ENCODE results near the gene TRHDE.

Gene TRHDE, protein sequence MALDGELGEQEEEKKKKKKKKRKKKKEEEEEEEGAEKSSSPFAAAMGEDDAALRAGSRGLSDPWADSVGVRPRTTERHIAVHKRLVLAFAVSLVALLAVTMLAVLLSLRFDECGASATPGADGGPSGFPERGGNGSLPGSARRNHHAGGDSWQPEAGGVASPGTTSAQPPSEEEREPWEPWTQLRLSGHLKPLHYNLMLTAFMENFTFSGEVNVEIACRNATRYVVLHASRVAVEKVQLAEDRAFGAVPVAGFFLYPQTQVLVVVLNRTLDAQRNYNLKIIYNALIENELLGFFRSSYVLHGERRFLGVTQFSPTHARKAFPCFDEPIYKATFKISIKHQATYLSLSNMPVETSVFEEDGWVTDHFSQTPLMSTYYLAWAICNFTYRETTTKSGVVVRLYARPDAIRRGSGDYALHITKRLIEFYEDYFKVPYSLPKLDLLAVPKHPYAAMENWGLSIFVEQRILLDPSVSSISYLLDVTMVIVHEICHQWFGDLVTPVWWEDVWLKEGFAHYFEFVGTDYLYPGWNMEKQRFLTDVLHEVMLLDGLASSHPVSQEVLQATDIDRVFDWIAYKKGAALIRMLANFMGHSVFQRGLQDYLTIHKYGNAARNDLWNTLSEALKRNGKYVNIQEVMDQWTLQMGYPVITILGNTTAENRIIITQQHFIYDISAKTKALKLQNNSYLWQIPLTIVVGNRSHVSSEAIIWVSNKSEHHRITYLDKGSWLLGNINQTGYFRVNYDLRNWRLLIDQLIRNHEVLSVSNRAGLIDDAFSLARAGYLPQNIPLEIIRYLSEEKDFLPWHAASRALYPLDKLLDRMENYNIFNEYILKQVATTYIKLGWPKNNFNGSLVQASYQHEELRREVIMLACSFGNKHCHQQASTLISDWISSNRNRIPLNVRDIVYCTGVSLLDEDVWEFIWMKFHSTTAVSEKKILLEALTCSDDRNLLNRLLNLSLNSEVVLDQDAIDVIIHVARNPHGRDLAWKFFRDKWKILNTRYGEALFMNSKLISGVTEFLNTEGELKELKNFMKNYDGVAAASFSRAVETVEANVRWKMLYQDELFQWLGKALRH

DNA sequence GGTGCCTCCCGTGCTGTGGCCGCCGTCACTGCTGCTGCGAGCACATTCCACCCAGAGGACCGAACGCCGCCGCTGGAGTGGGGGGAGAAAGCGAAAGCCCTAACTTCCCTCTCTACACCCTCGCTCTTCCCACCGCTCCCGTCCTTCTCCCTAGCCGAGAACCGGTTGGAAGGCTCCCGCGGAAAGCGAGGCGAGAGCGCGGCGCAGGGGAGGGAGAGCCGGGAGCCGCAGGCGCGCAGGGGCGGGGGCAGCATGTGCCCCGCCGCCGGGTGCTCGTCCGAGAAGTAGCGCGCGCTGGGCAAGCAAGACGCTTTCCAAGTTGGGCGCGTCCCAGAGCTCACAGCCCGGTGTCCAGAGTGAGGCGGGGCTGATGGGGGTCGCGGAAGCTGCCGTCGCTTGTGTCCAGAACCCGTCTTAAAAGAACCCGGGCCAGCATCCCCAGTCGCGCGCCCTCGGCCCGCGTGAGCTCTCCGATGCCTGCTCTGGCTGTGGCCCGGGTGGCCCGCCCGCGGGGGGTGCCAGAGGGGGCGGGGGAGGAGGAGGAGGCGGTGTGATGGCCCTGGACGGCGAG, at the start of gene TRHDE:
Gene TRHDE (plus strand): TSS at position 280 of the 571 bp plus-strand sequence. CDS start 274 bp downstream, at position 554.
- DNase-seq = no peak

DNA sequence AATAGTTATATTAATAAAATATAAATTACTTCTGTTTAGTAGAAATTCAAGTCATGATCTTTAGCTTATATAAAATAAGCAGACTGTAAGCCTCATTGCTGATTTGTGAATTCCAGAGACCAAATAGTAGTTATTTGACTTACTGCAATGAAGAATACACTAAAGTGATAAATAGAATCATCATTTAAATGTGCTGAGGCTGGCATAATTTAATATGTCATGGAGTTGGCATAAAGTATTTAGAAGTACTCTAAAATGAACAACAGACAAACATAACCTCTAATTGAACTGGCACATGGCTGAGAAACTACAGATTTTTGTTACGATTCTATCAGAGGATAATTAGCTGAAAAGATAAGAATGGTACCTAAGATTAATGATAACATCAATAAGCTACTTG, 45.7 kb upstream of the TRHDE start:
- no peak for DNase-seq

DNA sequence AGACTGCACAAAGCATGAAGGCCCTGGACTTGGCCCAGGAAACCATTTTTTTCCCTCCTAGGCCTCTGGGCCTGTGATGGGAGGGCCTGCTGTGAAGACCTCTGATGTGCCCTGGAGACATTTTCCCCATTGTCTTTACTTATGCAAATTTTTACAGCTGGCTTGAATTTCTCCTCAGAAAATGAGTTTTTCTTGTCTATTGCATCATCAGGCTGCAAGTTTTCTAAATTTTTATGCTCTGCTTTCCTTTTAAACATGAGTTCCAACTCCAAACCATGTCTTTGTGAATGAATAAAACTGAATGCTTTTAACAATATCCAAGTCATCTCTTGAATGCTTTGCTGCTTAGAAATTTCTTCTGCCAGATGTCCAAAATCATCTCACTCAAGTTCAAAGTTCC, 43.7 kb upstream of the TRHDE start:
- DNase-seq = no peak

DNA sequence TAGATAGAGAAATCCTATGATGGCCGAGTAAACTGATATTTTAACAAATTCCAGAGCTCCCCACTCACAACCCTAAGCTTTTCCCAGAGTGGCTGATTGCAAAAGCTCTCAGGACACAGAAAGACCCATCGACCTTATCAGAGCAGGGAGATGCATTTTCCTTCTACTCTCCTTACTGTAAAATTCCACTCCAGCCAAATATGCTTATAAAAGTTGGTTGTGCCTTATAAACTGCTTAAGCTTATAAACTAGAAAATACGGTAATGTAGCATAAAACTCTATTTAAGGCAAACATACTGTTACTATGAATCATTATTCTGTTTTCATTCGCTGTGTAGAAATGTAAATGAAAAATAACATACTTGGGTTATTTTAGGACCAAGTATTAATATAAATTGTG, 41.6 kb upstream of the TRHDE start:
- DNase-seq = no peak

DNA sequence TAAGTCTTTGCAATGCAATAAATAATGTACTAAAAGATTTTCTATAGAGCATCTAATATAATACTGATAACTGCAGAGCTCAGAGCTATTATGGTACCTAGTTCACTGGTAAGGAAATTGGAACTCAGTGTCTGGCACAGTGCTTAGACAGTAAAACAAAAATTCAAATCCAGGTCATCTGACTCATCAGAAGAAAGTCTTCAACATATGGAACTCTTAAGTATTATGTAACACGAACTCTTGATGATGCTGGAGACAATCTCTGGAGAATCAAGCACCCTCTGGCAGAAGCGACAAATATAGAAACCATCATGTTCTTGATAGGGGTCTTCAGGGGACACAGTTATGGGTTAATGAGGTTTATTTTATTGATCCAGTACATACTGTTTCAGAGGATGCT, 37.3 kb upstream of the TRHDE start:
- no peak for DNase-seq

DNA sequence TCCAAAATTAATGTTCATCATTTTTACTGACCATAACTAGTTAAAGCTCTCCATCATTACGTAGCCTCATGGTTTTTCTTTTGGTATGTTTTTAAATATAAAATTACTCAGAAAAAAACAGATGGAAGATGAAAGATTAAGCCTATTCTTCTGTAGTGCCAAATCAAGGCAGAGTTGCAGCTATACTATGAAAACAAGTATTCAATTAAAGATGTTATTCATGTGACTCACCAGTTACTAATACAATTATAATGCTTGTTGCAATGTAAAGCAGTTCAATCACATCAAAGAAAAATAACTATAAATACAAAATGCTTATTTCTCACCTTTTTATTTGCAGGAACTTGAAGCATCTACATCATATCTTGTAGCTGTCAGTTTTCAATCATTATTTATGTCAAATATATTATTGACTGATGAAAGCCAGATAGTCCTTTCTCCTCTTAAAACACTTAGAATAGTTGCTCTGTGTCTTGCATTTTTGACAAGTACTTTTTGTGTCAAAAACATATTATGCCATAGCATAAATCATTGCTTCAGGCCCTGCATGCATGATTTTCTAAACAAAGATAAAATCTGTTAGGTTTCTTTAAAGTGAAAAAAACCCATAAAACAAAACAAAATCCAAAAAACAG, 36.0 kb upstream of the TRHDE start:
- no peak for DNase-seq

DNA sequence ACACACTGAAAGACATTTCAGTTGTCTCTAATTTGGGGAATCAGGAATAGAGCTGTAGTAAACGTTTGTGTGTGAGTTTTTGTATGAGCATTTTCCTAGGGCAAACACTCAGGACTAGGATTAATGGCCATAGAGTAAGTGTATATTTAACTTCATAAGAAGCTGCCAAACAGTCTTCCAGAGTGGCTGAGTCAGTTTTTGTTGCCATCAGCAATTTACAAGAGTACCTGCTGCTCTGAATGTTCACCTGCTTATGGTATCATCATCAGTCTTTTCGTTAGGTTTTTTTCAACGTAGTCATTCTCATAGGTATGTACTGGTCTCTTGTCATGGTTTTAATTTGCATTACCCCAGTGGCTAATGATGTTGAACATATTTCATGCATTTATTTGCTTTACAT, 30.6 kb upstream of the TRHDE start:
- DNase-seq = no peak

DNA sequence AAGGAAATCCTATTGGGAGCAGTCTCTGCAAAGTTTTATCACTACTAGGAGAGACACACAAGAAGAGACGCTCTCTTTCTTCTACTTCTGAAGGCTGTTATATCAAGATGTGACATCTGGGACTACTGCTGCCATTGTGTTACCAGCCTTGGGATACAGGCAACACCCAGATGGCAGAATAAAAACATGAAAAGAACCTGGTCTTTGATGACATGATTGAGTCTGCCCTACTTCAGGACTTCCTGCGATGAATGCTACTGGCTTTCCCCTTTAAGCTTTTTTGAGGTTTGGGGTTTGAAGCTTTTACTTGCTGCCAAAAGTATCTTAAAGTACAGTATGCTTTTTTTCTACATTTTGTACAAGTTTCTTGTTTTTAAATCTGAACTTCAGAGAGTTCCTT, 29.2 kb upstream of the TRHDE start:
- DNase-seq = no peak

DNA sequence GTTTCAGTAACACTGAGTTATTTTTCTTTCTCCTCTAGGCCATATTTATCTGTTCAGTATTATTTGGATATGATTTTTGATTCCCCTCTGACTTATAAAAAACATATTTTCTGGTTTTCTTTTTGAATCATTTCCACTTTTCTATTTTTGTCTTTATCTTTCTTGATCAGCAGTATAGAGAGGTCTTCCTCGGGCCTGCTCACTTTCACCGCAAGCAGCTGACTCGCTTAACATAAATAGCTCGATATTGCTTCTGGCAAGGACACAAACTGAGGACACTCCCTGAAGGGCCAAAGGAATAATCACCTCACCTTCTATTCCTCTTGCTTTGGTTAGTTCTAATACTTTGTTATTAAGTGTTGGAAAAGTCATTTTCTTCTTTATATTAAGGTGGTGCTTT, 25.8 kb upstream of the TRHDE start:
- no peak for DNase-seq

DNA sequence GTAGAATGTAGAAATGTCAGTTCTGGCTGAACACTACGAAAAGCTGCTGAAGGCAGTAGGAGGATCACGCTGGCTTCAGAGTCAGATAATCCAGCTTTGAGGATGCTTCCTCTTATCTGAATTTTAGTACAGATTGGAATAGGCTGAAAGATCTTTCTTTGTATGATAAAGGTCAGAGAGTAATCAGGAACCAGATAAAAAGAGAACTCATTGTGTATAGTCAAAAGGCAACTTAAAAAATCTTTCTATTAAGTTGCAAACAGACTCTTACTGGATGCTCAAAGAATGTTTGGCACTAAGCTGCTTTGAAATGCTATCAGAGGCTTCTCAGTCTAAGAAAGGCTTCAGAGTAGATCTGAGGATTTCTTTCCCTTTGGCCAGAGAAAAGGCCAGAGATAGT, 21.8 kb upstream of the TRHDE start:
- no peak for DNase-seq

DNA sequence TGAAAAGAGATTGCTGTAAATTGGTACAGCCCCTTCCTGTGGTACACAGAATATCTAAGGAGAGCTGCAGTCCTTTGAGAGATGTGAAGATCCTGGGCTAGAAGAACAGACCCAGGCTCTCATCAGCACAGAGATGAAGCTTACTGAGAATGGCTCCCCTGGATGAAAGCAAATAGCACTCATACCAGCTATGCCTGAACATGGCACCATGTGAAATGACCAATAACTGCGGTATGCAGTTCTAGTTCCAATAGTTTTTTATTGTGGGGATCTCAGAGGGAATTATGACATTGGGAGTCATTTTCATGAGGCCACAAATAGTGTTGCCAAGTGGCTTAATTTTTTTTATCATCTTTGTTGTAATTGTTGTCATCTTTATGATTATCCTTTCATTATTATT, 15.4 kb upstream of the TRHDE start:
- DNase-seq = no peak

DNA sequence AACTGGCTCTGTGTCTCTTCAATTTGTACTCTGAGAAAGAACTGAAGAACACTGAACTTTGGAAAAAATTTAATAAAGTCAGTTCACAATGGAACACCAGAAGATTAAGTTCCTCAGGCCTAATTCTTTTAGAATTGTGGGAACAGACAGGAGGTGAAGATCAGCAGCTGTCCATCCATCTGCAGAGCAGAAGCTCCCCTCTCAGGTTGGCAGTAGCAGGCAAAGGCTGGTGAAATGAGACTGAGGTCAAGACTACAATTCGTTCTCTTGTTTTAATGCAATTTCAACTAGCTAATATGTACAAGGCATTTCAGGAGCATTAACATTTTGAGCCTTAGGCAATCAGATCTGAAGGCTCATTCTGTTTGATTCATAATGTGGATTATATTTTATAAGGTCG, 10.3 kb upstream of the TRHDE start:
- DNase-seq = no peak

DNA sequence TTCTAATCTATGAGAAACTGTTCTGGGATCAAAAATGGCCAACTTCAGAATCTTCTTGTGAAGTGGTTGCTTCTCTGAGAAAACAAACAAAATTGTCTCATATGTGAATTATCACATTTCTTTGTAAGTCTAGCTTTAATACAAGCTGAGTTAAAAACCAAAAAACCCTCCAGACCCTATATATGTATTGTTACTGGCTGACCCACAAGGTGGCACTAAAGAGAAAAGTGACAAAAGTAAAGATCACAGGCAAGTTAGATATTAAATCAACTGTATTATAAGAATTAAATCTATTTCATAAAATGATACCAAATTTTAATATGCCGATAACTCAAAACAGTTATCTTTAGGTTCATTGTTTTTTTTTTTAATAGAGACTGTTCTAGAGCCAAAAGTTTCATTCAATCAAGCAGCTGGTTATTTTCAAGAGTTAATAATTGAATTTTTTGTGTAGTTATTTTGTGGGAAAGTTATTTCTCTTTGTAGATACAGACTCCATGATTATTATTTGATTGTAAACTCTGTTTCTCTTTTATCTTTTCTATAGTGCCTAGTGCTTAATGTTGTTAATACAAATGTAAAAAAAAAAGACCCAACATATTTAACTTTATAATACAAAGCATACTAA, 7.5 kb upstream of the TRHDE start:
- no peak for DNase-seq

DNA sequence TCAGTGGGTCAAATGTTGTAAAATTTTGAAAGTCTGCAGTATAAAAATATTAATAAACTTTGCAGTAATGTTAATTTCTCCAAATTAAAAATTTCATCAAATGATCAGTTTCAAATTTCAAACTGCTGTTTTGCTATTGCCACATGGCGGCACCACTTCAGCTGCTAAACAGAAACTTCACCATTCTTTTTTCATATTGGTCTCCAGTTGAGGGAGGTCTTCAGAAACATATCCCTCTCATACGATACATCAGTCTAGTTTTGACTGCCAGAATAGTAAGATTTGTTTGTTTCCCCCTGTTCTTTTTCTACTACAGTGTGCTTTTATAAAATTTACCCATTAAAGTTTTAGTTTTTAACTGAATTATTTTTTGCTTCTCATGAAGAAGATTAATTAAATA, 4.2 kb upstream of the TRHDE start:
- DNase-seq = no peak

DNA sequence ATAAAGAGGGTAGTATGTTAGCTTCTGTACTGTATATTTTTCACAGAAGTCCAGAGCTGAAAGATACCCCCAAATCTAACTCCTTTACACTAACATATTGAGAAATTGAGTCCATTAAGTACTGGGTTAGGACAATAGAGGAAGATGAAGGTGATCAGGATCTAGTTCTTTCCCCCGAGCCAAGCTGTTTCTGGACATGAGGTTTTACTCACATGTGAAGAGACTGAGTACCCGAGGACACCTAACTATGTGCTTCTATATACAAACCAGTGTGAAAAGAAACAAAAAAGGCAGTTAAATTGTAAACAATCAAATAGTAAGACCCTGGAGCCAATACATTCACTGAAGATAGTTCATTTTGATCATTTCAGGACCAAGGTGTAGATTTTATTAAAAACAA, 3.8 kb upstream of the TRHDE start:
- DNase-seq = no peak

DNA sequence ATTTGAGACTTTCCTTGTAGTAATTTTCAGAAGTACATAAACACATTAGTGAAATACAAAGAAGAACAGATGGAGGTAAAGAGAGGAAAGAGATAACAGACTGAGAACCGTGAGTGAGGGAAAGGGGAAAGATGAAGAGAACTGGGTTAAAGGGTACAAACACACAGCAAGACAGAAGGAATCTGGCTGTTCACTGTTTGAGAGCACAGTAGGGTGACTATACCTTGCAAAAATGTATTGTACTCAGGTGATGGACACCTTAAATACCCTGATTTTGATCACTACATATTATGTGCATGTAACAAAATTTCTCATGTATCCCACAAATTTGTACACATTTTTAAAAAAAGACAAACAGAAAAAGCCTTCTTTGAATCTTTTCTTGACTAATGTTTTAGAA, 2.7 kb upstream of the TRHDE start:
- DNase-seq = no peak

DNA sequence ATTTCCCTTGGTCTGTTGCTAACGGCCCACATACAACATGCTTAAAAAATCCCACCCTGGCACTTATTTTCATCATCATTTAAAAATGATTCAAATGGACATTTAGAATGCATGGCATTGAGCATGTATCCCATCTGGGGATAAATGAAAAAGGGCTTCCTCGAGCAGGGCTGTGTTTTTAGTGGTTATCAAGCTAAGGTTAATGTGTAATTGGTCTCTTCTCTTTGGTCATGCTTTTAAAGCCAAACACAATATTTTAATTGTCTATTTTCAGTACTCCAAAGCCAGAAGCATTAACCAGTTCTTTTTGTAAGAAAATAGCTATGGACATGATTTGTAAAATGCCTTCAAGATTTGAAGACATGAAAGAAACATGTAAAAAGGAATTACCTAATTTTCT, 1.9 kb upstream of the TRHDE start:
- DNase-seq = no peak

DNA sequence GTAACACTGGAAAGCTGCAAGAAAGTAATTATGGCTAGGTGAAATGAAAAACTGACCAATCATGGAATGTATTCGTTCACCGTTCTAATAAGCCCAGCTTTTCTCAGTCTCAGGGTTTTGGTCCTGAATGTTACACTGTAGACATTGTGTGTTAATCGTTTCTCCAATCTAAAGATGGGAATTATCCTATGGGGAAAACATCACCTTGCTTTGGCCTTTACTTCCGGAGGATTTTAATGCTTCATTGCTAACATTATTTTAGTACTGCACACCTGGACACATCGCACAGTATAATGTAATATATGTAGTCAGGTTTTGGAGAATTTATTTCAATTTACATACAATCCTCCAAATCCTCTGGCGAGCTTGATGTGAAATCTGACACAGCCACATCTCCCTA, 1.2 kb upstream of the TRHDE start:
- no peak for DNase-seq

DNA sequence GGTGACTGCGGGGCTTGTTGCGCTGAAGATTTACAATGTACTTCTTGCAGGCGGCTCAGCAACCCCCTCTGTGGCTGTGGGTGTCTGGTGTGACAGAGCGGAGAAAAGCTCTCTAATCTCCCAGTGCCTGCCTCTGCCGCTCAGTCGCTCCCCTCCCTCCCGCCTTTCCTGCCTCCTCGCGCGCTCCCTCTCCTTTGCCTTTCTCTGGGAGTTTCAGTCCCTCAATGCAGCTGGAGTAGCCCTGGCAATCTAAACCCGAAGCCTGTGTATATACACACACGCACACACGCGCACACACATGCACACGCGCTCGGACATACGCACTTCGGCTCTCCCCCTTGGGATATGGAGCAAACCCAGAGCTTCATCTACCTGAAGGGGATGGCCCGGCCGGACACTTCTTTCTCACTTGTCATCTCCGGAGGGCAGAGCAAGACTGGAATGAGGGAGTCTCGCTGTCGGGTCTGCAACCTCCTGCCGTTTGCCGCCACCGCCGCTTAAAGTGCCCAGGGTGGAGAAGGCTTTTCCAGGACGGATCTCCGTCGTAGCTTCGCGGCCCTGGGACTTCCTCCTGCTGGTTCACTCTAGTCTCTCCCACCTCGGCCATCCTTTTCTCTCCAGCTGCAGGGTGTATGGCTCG, 599 bp upstream of the TRHDE start:
- no peak for DNase-seq

DNA sequence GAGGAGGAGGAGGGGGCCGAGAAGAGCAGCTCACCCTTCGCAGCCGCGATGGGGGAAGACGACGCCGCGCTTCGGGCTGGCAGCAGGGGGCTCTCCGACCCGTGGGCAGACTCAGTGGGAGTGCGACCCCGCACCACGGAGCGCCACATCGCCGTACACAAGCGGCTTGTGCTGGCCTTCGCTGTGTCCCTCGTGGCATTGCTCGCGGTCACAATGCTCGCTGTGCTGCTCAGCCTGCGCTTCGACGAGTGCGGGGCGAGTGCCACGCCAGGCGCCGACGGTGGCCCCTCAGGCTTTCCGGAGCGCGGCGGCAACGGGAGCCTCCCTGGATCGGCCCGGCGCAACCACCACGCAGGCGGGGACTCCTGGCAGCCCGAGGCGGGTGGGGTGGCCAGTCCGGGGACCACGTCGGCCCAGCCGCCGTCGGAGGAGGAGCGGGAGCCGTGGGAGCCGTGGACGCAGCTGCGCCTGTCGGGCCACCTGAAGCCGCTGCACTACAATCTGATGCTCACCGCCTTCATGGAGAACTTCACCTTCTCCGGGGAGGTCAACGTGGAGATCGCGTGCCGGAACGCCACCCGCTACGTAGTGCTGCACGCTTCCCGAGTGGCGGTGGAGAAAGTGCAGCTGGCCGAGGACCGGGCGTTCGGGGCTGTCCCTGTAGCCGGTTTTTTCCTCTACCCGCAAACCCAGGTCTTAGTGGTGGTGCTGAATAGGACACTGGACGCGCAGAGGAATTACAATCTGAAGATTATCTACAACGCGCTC, 745 bp downstream of the TRHDE start:
- DNase-seq = no peak

DNA sequence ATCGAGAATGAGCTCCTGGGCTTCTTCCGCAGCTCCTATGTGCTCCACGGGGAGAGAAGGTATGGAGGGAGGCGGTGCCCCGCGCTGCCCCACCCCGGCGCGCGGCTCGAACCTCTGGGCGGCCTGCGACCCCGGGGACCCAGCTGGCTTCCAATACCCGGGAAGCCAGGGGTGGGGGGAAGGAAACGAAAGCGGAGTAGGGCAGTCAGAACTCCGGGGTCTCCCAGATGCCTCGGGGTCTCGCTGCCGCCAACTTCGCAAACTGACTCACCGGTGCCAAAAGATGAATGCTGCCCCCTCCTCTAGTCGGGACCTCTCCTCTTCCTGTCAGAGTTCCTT, 1.3 kb downstream of the TRHDE start:
- no peak for DNase-seq

Data from CD4-positive, alpha-beta T cell treated with Interferon alpha-2 for 1 hour (primary cell).